UCSD-AML1 (cell line): Measurements from ENCODE around the gene ARL6IP4.
"Not testable (repeated sequence)": the region's sequence is repeated elsewhere in the genome, so short reads cannot be mapped to it uniquely, and the experiment has no call there.

ENCODE experiments used
- DNase-seq: peaks from one replicate; lab custom pipeline; 2025; ENCODE audit not compliant: unreplicated experiment; lab: John Stamatoyannopoulos, UW

Gene ARL6IP4

GRCh38 chr12:122980183-122981035 lies at the start of gene ARL6IP4:
TSS of gene ARL6IP4 (plus strand) at chr12:122980681. CDS start at chr12:122981140, 459 bp downstream.
- peak; percentile 75 for DNase-seq

GRCh38 chr12:122932207-122932606 lies 48.3 kb upstream of the ARL6IP4 start:
- DNase-seq = no peak

GRCh38 chr12:122934722-122935121 lies 45.8 kb upstream of the ARL6IP4 start:
- DNase-seq = no peak

GRCh38 chr12:122935318-122935717 lies 45.2 kb upstream of the ARL6IP4 start:
- DNase-seq = no peak

GRCh38 chr12:122937622-122938091 lies 42.8 kb upstream of the ARL6IP4 start:
- no peak for DNase-seq

- DNase-seq = no peak
Observed at GRCh38 chr12:122939125-122939524, 41.4 kb upstream of the ARL6IP4 start.

GRCh38 chr12:122941351-122941750 lies 39.1 kb upstream of the ARL6IP4 start:
- DNase-seq = not testable (repeated sequence)

GRCh38 chr12:122942637-122943036 lies 37.8 kb upstream of the ARL6IP4 start:
- no peak for DNase-seq

- peak; percentile 59 for DNase-seq
Observed at GRCh38 chr12:122943196-122943595, 37.3 kb upstream of the ARL6IP4 start.

- DNase-seq = no peak
Observed at GRCh38 chr12:122944605-122945592, 35.6 kb upstream of the ARL6IP4 start.

GRCh38 chr12:122946690-122947341 lies 33.7 kb upstream of the ARL6IP4 start:
- peak; percentile 90 for DNase-seq

- DNase-seq = peak; percentile 49
Observed at GRCh38 chr12:122947352-122947792, 33.1 kb upstream of the ARL6IP4 start.

GRCh38 chr12:122948605-122949004 lies 31.9 kb upstream of the ARL6IP4 start:
- DNase-seq = no peak

GRCh38 chr12:122949405-122949804 lies 31.1 kb upstream of the ARL6IP4 start:
- DNase-seq = no peak

- DNase-seq = no peak
Observed at GRCh38 chr12:122949816-122950675, 30.4 kb upstream of the ARL6IP4 start.

GRCh38 chr12:122951406-122951805 lies 29.1 kb upstream of the ARL6IP4 start:
- DNase-seq = no peak

- DNase-seq = peak; percentile 71
Observed at GRCh38 chr12:122951979-122952892, 28.2 kb upstream of the ARL6IP4 start.

GRCh38 chr12:122955156-122955555 lies 25.3 kb upstream of the ARL6IP4 start:
- no peak for DNase-seq

GRCh38 chr12:122956035-122956434 lies 24.4 kb upstream of the ARL6IP4 start:
- DNase-seq = no peak
